Fibroblast of the aortic adventitia (primary cell): ENCODE results near the gene NRN1. TPM values are rescaled to one million over a fixed set of nuclear protein-coding genes. Genes with fewer than 3 reads are reported as not detected.

Experiments
- DNase-seq: peaks from one replicate; pipeline ENCODE4 v3.0.0-alpha.2; 2010; ENCODE audit warnings: low read depth
- H3K4me3 ChIP-seq: 2 replicates; pipeline ENCODE4 v1.5.1; 2011; ENCODE audit warnings: low read depth, mild to moderate bottlenecking, control low read depth, low read length, moderate library complexity
- total RNA-seq: library from RNA; depleted of rRNA; stranded (reverse); fragments of >200 nt; gene quantifications from 2 replicates; pipeline ENCODE4 v1.2.3, GENCODE V29; 2012; ENCODE audit warnings: low replicate concordance
- TF ChIP-seq, protein P1 (sequence below): IDR thresholded peaks from 2 replicates; pipeline ENCODE4 v1.5.1; 2011; ENCODE audit warnings: mild to moderate bottlenecking, low read length, control low read depth, inconsistent platforms; ENCODE audit not compliant: insufficient read depth

Gene NRN1
- total RNA-seq, 1 donor, result not detected

DNA sequence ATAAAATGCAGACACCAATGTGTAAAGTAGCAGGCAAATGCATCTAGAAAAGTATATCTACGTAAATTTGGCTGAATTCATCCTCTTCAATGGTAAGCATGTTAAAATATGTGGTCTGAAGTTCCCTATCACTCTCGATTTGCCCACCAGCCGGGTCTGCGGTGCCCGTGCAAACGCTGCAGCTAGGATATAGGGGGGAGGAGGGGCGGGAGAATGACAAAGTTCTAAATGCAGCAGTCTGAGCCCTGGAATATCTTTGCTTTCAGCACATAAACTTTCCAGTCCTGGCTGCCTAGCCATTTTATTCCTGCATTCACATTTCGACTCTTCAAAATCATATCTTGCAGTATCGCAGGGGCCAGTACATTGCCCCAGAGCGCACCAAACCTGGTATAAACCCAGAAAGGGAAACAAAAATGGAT lies 708 bp downstream of the NRN1 start:
- DNase-seq, result no peak
- H3K4me3 ChIP-seq, result no peak overlapping the region
- TF ChIP-seq, protein P1, sequence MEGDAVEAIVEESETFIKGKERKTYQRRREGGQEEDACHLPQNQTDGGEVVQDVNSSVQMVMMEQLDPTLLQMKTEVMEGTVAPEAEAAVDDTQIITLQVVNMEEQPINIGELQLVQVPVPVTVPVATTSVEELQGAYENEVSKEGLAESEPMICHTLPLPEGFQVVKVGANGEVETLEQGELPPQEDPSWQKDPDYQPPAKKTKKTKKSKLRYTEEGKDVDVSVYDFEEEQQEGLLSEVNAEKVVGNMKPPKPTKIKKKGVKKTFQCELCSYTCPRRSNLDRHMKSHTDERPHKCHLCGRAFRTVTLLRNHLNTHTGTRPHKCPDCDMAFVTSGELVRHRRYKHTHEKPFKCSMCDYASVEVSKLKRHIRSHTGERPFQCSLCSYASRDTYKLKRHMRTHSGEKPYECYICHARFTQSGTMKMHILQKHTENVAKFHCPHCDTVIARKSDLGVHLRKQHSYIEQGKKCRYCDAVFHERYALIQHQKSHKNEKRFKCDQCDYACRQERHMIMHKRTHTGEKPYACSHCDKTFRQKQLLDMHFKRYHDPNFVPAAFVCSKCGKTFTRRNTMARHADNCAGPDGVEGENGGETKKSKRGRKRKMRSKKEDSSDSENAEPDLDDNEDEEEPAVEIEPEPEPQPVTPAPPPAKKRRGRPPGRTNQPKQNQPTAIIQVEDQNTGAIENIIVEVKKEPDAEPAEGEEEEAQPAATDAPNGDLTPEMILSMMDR, result no peak

DNA sequence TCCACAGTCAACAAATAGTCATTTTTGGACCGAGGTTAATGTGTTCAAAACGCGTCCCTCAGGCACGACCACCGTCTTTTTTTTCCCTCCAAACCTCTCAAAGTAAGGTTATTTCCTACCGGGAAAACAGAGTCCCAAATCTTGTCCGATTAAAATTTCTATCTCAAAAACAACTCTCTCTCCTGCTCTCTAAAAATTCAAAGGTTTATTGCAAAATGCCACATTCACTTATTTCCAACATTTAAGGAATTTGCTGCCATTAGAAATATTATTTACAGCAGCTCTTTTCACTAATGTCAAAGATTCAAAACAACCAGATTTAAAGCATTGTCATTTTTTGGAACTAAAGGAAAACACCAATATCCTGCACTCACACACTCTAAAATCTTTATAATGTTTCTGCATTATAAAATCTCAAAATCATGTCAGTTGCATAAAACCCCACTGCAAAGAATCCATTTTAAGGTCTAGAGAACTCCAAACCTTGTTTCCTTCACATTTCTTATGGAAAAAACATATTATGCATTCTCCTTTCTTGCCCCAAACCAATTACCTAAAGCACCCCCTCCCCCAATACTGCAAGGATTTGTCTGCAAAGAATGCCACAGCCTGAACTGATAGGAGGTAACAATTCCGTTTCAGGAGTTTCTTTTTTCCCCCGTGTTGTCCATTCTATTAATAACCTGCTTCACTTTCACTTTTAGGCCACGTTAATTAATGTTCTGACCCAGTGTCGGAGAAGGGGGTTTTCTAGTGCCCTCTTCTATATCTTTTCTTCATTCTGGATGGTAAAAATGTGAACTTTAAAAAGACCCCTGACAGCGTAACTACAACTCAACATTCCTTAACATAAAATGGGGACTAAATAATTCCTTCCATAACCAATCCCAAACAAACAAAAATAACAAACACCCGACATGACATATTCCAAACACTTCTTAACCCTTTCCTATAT lies 1.4 kb downstream of the NRN1 start:
- no peak for DNase-seq
- H3K4me3 ChIP-seq, result no peak overlapping the region
- TF ChIP-seq, protein P1, result no peak

DNA sequence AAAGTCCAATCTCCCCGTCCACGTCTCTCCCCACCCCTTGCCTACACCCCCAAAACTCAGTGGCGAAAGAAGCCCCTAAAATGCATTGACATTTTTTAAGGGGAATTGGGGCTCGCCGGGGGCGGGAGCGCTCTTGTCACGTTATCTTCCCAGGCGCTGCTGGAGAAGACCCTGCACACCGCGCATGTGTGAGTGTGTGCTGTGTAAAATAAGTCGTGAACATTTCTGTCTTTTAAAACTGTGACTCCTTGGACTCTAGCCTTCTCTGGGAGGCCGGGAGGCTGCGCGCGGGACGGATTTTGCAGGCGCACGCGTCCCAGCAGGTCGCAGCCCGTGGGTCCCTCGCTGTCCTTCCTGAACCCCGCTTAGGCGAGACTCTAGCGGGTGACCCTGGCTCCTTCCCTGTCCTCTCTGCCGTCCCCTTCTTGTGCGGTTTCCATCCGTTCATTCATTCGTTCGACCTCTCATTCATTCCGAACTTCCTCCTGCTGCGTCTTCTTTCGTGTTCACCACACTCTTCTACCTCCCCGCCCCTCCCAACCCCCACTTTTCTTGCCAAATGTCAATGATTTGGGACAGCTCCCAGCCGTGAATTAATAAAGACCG lies 2.2 kb downstream of the NRN1 start:
- DNase-seq, result no peak
- TF ChIP-seq, protein P1, result no peak
- H3K4me3 ChIP-seq, result no peak overlapping the region

DNA sequence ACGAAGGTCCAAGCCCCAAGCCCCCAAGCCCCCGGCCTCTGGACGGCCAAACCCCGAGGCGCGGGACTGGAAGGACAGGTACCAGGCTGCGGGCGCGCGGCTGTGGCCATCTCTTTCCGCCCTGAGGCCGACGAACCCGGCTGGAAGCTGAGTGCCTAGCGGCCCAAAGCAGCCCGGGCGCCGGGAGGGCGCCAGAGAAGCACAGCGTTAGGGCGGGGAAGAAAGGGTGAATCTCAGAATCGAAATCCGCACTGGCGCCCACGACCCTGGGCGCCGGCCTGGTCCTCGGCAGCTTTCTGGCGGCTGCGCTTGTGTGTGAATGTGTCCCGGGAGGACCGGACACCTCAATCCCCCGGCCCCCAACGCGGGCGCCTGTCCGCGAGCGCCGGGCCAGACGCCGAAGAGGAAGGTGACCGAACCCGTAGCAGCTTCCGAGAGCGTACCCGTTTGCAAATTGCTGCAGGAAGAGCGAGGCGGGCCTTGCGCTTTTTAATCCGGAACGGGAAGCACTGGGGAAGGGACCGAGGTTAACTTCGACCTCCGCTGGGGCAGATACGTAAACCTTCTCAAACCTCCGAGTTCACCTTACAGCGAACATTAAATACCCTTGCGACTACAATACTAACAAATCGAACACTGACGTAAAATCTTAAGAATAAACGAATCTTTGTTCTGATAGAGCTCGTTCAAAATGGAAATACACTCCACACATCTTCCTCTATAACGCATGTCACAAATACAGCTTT lies 2.9 kb downstream of the NRN1 start:
- DNase-seq, result no peak
- no peak overlapping the region for H3K4me3 ChIP-seq
- TF ChIP-seq, protein P1, result no peak

DNA sequence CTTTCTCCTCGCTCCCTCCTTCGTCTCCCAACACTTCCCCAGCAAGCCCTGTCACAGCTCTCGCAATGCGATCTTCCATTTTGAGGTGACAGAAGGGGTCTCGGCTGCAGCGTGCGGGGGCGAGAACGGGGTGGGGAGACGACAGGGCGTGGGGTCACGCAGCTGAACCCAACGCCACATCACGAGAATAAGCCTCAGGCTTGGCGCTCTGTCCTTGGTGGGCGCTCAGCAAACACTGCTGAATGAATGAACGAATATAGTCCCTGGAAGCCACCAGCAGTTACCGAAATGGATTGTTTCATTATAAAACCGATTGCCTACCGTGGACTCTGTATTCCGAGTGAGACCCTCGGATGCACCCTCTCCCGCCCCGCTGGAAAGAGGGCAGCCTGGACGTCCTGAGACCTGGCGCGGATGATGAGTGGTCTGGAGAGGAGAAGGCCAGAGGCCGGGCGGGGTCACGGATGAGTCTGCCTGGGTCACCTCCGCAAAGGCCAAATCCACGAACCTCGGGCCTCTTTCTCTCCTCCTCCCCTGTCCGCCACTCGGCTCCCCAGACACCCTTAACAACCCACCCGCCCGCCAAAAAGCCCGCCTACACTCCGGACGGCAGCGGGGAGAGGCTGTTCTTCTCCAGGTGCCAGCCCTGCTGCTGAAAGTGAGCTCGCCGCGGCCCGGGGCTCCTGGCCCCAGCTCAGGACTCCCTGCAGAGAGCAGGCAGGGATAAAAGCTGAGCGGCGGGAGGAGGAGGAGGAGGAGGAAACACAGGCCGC lies 3.7 kb downstream of the NRN1 start:
- TF ChIP-seq, protein P1, result no peak
- H3K4me3 ChIP-seq, result no peak overlapping the region
- DNase-seq, result no peak
